ENCODE data around the gene RRP1.

RRP1 gene

GRCh38 chr21:43802713-43803313, 13.4 kb downstream of the RRP1 start:
- DNase-seq (ENCODE audit: low read depth) = no peak
- no peak overlapping the region for H3K4me3 ChIP-seq (ENCODE audit: low read length)
- TF ChIP-seq CTCF (conservative IDR thresholded peaks at IDR 0.05; ENCODE audit: low read length) = no peak

DNA sequence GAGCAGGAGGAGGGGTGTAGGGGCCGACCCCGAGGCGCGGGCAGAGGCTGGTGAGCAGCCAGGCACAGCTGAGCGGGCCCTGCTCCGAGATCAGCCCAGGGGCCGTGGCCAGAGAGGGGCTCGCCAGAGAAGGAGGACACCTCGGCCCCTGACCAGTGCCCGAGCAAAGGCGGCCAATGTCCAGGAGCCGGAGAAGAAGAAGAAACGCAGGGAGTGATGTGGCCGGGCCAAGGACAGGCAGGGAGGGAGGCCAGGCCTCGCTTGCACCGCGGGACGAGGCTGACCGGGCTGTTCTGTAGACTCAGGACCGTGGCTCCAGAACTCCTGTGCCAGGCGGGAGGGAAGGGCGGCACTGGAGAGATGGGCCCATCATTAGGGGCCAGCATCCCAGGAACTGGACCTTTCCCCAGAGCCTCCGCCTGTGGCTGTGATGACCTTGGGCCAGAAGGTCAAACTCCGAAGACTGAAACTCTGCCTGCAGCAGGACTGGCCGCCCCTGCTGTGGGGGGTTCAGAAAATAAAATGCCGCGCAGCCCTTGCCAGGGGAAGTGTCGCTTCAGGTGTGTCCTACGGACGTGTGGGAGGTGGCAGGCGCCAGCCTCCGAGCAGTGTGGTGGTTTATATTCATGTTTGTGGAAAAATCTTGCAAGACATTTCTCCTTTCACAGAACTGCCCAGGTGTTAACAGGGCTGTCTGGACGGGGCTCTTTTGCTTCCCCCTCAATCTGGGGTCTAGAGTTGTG, 14.4 kb downstream of the RRP1 start:
- DNase-seq (ENCODE audit: low read depth) = no peak
- no peak overlapping the region for H3K4me3 ChIP-seq (ENCODE audit: low read length)
- TF ChIP-seq CTCF (conservative IDR thresholded peaks at IDR 0.05; ENCODE audit: low read length) = no peak

- no peak overlapping the region for H3K4me3 ChIP-seq (ENCODE audit: low read length)
- no peak for DNase-seq (ENCODE audit: low read depth)
- no peak for TF ChIP-seq CTCF (conservative IDR thresholded peaks at IDR 0.05; ENCODE audit: low read length)
Measured at GRCh38 chr21:43805275-43805800, 16.0 kb downstream of the RRP1 start.

- TF ChIP-seq CTCF (conservative IDR thresholded peaks at IDR 0.05; ENCODE audit: low read length) = no peak
- H3K4me3 ChIP-seq (ENCODE audit: low read length) = no peak overlapping the region
- DNase-seq (ENCODE audit: low read depth) = no peak
Measured at GRCh38 chr21:43806017-43806710, 16.8 kb downstream of the RRP1 start.

- DNase-seq (ENCODE audit: low read depth) = no peak
- TF ChIP-seq CTCF (conservative IDR thresholded peaks at IDR 0.05; ENCODE audit: low read length) = no peak
- no peak overlapping the region for H3K4me3 ChIP-seq (ENCODE audit: low read length)
Measured at GRCh38 chr21:43808367-43808766, 19.0 kb downstream of the RRP1 start.

- H3K4me3 ChIP-seq (ENCODE audit: low read length) = no peak overlapping the region
- TF ChIP-seq CTCF (conservative IDR thresholded peaks at IDR 0.05; ENCODE audit: low read length) = no peak
Measured at GRCh38 chr21:43808832-43809251, 19.5 kb downstream of the RRP1 start.

More at GRCh38 chr21:43808832-43809251, 19.5 kb downstream of the RRP1 start:
- DNase-seq (ENCODE audit: low read depth) = no peak
